Stimulated activated CD4-positive, alpha-beta T cell treated with anti-CD3 and anti-CD28 coated beads, TNF-alpha, amount 100 ng/mL, for 24 hours (primary cell): ENCODE results near the gene FOXL2.

Source experiments
- DNase-seq, 3 experiments: peaks; one replicate each; pipeline ENCODE4 v3.0.0-alpha.2; 2020; ENCODE audit warnings: low read depth in 3 of 3

Gene FOXL2

GRCh38 chr3:138946663-138947494 lies at the start of gene FOXL2, which contains the start of gene FOXL2NB:
FOXL2 (minus strand) TSS chr3:138947137; CDS start chr3:138946722, 415 bp downstream.
FOXL2NB (plus strand) TSS chr3:138947217; CDS start chr3:138947365, 148 bp downstream.
- DNase-seq: no peak

GRCh38 chr3:138995706-138996105 lies 48.8 kb upstream of the FOXL2 start:
- no peak for DNase-seq

GRCh38 chr3:138987181-138987580 lies 40.2 kb upstream of the FOXL2 start:
- no peak for DNase-seq

- no peak for DNase-seq
Observed at GRCh38 chr3:138985932-138986331, 39.0 kb upstream of the FOXL2 start.

GRCh38 chr3:138984816-138985215 lies 37.9 kb upstream of the FOXL2 start:
- no peak for DNase-seq

GRCh38 chr3:138976047-138976446 lies 29.1 kb upstream of the FOXL2 start:
- DNase-seq: no peak

GRCh38 chr3:138975351-138975750 lies 28.4 kb upstream of the FOXL2 start:
- DNase-seq: no peak

- DNase-seq: no peak
Observed at GRCh38 chr3:138974462-138974861, 27.5 kb upstream of the FOXL2 start.

GRCh38 chr3:138972941-138973340 lies 26.0 kb upstream of the FOXL2 start:
- DNase-seq: no peak

GRCh38 chr3:138971766-138972320 lies 24.9 kb upstream of the FOXL2 start:
- DNase-seq: no peak

GRCh38 chr3:138964923-138965322 lies 18.0 kb upstream of the FOXL2 start:
- DNase-seq: no peak

GRCh38 chr3:138964264-138964663 lies 17.3 kb upstream of the FOXL2 start:
- no peak for DNase-seq

GRCh38 chr3:138962854-138963560 lies 16.1 kb upstream of the FOXL2 start:
- DNase-seq: no peak

- no peak for DNase-seq
Observed at GRCh38 chr3:138960417-138960852, 13.5 kb upstream of the FOXL2 start.

GRCh38 chr3:138950701-138951100 lies 3.8 kb upstream of the FOXL2 start:
- no peak for DNase-seq

GRCh38 chr3:138950006-138950644 lies 3.2 kb upstream of the FOXL2 start:
- DNase-seq: no peak

- no peak for DNase-seq
Observed at GRCh38 chr3:138949445-138950005, 2.6 kb upstream of the FOXL2 start.

GRCh38 chr3:138949002-138949418 lies 2.1 kb upstream of the FOXL2 start:
- DNase-seq: no peak

- DNase-seq: no peak
Observed at GRCh38 chr3:138948371-138949001, 1.5 kb upstream of the FOXL2 start.

GRCh38 chr3:138947495-138948121 lies 671 bp upstream of the FOXL2 start:
- DNase-seq: no peak
